H9 (cell line): ENCODE measurements around the gene COX7A2L. TPM values are rescaled to one million over a fixed set of nuclear protein-coding genes. Genes with fewer than 3 reads are reported as not detected.

Experiments used
- DNase-seq: peaks from one replicate; pipeline ENCODE4 v3.0.0-alpha.2; 2017
- H2AFZ ChIP-seq: one replicate; pipeline ENCODE4 v1.6.1; 2013; ENCODE audit warnings: mild to moderate bottlenecking, low read length, control low read depth, moderate library complexity
- H2AK5ac ChIP-seq: 2 replicates; pipeline ENCODE4 v1.6.1; 2013; ENCODE audit warnings: low read length, control low read depth, mixed read lengths; ENCODE audit not compliant: insufficient read length
- H2BK120ac ChIP-seq: one replicate; pipeline ENCODE4 v1.6.1; 2013; ENCODE audit warnings: low read depth, mild to moderate bottlenecking, low read length, control low read depth, inconsistent platforms; ENCODE audit not compliant: poor library complexity, severe bottlenecking
- H2BK12ac ChIP-seq: 2 replicates; pipeline ENCODE4 v1.6.1; 2013; ENCODE audit warnings: low read length, control low read depth, mixed read lengths, low read depth; ENCODE audit not compliant: insufficient read length
- H2BK15ac ChIP-seq: 2 replicates; pipeline ENCODE4 v1.6.1; 2013; ENCODE audit warnings: low read depth, low read length, control low read depth
- H2BK20ac ChIP-seq: one replicate; pipeline ENCODE4 v1.6.1; 2013; ENCODE audit warnings: low read depth, mild to moderate bottlenecking, low read length, control low read depth, inconsistent platforms; ENCODE audit not compliant: poor library complexity, severe bottlenecking
- H2BK5ac ChIP-seq: 2 replicates; pipeline ENCODE4 v1.6.1; 2013; ENCODE audit warnings: low read length, control low read depth, mixed read lengths; ENCODE audit not compliant: insufficient read length
- H3K14ac ChIP-seq: 2 replicates; pipeline ENCODE4 v1.6.1; 2013; ENCODE audit warnings: low read length, control low read depth; ENCODE audit not compliant: insufficient read depth
- H3K18ac ChIP-seq: 2 replicates; pipeline ENCODE4 v1.6.1; 2013; ENCODE audit warnings: low read depth, mild to moderate bottlenecking, mixed read lengths, low read length, control low read depth; ENCODE audit not compliant: insufficient read length
- H3K23ac ChIP-seq: 2 replicates; pipeline ENCODE4 v1.6.1; 2013; ENCODE audit warnings: low read length, control low read depth, mixed read lengths, low read depth; ENCODE audit not compliant: insufficient read length
- H3K23me2 ChIP-seq: 2 replicates; pipeline ENCODE4 v1.6.1; 2013; ENCODE audit warnings: low read depth, mild to moderate bottlenecking, mixed read lengths, low read length, control low read depth; ENCODE audit not compliant: insufficient read length, poor library complexity, severe bottlenecking
- H3K27ac ChIP-seq: 2 replicates; pipeline ENCODE4 v1.5.1; 2013; ENCODE audit warnings: low read length, control low read depth, mixed read lengths, low read depth; ENCODE audit not compliant: insufficient read length
- H3K27me3 ChIP-seq: 2 replicates; pipeline ENCODE4 v1.6.1; 2013; ENCODE audit warnings: low read length, control low read depth, inconsistent platforms; ENCODE audit not compliant: insufficient read depth
- H3K4ac ChIP-seq: 2 replicates; pipeline ENCODE4 v1.6.1; 2013; ENCODE audit warnings: low read depth, mild to moderate bottlenecking, control low read depth, inconsistent platforms, low read length, moderate library complexity
- H3K4me1 ChIP-seq: 2 replicates; pipeline ENCODE4 v1.6.1; 2013; ENCODE audit warnings: low read length, control low read depth, inconsistent platforms; ENCODE audit not compliant: insufficient read depth
- H3K4me2 ChIP-seq: 2 replicates; pipeline ENCODE4 v1.6.1; 2013; ENCODE audit warnings: low read length, control low read depth, mixed read lengths; ENCODE audit not compliant: insufficient read length, insufficient read depth
- H3K56ac ChIP-seq: 2 replicates; pipeline ENCODE4 v1.6.1; 2013; ENCODE audit warnings: low read depth, mild to moderate bottlenecking, mixed read lengths, low read length, control low read depth; ENCODE audit not compliant: insufficient read length
- H3K79me1 ChIP-seq: 2 replicates; pipeline ENCODE4 v1.6.1; 2013; ENCODE audit warnings: low read depth, mild to moderate bottlenecking, moderate library complexity, low read length, control low read depth, inconsistent platforms; ENCODE audit not compliant: insufficient read depth, poor library complexity, severe bottlenecking
- H3K79me2 ChIP-seq: 2 replicates; pipeline ENCODE4 v1.6.1; 2013; ENCODE audit warnings: low read length, control low read depth, inconsistent platforms; ENCODE audit not compliant: insufficient read depth
- H3K9ac ChIP-seq: 2 replicates; pipeline ENCODE4 v1.6.1; 2013; ENCODE audit warnings: low read length, control low read depth, mixed read lengths; ENCODE audit not compliant: insufficient read length; ENCODE audit errors: extremely low read depth
- H3K9me3 ChIP-seq: one replicate; pipeline ENCODE4 v1.6.1; 2013; ENCODE audit warnings: low read depth, low read length, inconsistent platforms; ENCODE audit not compliant: control insufficient read depth
- H3T11ph ChIP-seq: one replicate; pipeline ENCODE4 v1.6.1; 2013; ENCODE audit warnings: mild to moderate bottlenecking, low read length, control low read depth, inconsistent platforms
- H4K20me1 ChIP-seq: one replicate; pipeline ENCODE4 v1.6.1; 2013; ENCODE audit not compliant: control insufficient read depth, insufficient read length, insufficient read depth
- H4K5ac ChIP-seq: 2 replicates; pipeline ENCODE4 v1.6.1; 2013; ENCODE audit warnings: low read depth, mild to moderate bottlenecking, mixed read lengths, low read length, control low read depth; ENCODE audit not compliant: insufficient read length
- H4K8ac ChIP-seq: replicated peaks from 2 replicates; pipeline ENCODE4 v1.6.1; 2013; ENCODE audit warnings: low read length, control low read depth, mixed read lengths, low read depth; ENCODE audit not compliant: insufficient read length
- H4K91ac ChIP-seq: 2 replicates; pipeline ENCODE4 v1.6.1; 2013; ENCODE audit warnings: low read depth, mild to moderate bottlenecking, moderate library complexity, mixed read lengths, low read length, control low read depth; ENCODE audit not compliant: insufficient read length
- H3K27ac Mint-ChIP-seq, 3 experiments: 2 replicates in 2 of 3; 3 replicates in 1 of 3; pipeline ENCODE4 v1.8.0; 2020 to 2021; ENCODE audit warnings: mixed read lengths in 3 of 3, mild to moderate bottlenecking in 1 of 3, moderate library complexity in 1 of 3
- H3K27me3 Mint-ChIP-seq: 2 replicates; pipeline ENCODE4 v1.8.0; 2021; ENCODE audit warnings: low read depth, mild to moderate bottlenecking, moderate library complexity, mixed read lengths
- H3K36me3 Mint-ChIP-seq, 3 experiments: 2 replicates in 2 of 3; 3 replicates in 1 of 3; pipeline ENCODE4 v1.8.0; 2020 to 2021; ENCODE audit warnings: low read depth in 3 of 3, mixed read lengths in 3 of 3; ENCODE audit not compliant: insufficient read depth in 1 of 3
- H3K4me1 Mint-ChIP-seq, 2 experiments: 2 replicates each; pipeline ENCODE4 v1.8.0; 2020; ENCODE audit warnings: mixed read lengths in 2 of 2
- H3K4me3 Mint-ChIP-seq, 2 experiments: 2 replicates in 1 of 2; 3 replicates in 1 of 2; pipeline ENCODE4 v1.8.0; 2020 to 2021; ENCODE audit warnings: mild to moderate bottlenecking in 2 of 2, mixed read lengths in 2 of 2, moderate library complexity in 1 of 2
- H3K9me3 Mint-ChIP-seq, 2 experiments: 2 replicates in 1 of 2; 3 replicates in 1 of 2; pipeline ENCODE4 v1.8.0; 2020; ENCODE audit warnings: mild to moderate bottlenecking in 2 of 2, mixed read lengths in 2 of 2, moderate library complexity in 1 of 2
- WGBS: extraction: QIAGEN DNeasy Blood & Tissue Kit; methylation state at CpG from one replicate; pipeline ENCODE4 v1.1.7; 2013; ENCODE audit warnings: missing lambda C conversion rate, low lambda C conversion rate, mixed read lengths; ENCODE audit not compliant: insufficient read length; ENCODE audit errors: extremely low coverage; 5-methylcytosine and 5-hydroxymethylcytosine counted together
- total RNA-seq: library from RNA; stranded (reverse); gene quantifications from 2 replicates; pipeline ENCODE4 v1.2.1, GENCODE V29; 2021
- TF ChIP-seq, protein P1 (sequence below): fragments of 200-600 bp; sonication (generic); conservative IDR thresholded peaks from 3 replicates; pipeline ENCODE4 v1.8.0; 2021; ENCODE audit warnings: antibody characterized with exemption, mild to moderate bottlenecking

COX7A2L gene
- total RNA-seq, 1 experiment from 2014 or later: 102 TPM

DNA sequence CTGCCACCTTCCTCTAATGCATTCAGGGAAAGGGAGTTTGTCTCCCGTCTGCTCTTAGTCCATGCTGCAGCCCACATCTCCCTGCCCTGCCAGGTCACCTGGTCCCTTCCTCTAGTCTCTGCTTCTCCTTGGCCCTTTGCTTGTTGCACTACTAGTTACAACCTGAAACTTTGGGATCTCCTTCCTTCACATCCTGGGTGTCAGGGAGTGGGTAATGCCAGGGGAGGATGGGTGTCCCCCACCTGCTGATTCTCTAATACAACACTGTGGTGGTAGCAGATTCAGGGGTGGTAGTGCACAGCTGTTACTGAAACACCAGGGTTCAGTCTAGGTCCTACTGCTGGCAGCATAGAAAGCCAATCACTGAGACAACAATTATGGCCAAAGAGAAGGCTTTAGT is 31.2 kb upstream of the COX7A2L start:
- H3K14ac ChIP-seq: no peak overlapping the region
- no peak overlapping the region for H3K4me2 ChIP-seq
- no peak overlapping the region for H4K91ac ChIP-seq
- peaks cover 0 to 9% (median 8%) of the 10 kb centered on the region in 3 experiments; a peak in 4 of 7 replicates for H3K36me3 Mint-ChIP-seq
- peaks cover 0 to 4% of the 10 kb centered on the region in 2 experiments; a peak in 1 of 5 replicates for H3K9me3 Mint-ChIP-seq
- no peaks in the 10 kb centered on the region; the same call in 1 of the 2 replicates for H3K79me2 ChIP-seq
- H3K27me3 ChIP-seq: no peaks in the 10 kb centered on the region
- no peak overlapping the region for H3K4ac ChIP-seq
- H2AK5ac ChIP-seq: no peak overlapping the region
- H3K9me3 ChIP-seq: no peaks in the 10 kb centered on the region
- H4K8ac ChIP-seq: no peak overlapping the region
- WGBS: no CpG with 5 or more reads among the region's 1 CpG
- TF ChIP-seq, protein P1, sequence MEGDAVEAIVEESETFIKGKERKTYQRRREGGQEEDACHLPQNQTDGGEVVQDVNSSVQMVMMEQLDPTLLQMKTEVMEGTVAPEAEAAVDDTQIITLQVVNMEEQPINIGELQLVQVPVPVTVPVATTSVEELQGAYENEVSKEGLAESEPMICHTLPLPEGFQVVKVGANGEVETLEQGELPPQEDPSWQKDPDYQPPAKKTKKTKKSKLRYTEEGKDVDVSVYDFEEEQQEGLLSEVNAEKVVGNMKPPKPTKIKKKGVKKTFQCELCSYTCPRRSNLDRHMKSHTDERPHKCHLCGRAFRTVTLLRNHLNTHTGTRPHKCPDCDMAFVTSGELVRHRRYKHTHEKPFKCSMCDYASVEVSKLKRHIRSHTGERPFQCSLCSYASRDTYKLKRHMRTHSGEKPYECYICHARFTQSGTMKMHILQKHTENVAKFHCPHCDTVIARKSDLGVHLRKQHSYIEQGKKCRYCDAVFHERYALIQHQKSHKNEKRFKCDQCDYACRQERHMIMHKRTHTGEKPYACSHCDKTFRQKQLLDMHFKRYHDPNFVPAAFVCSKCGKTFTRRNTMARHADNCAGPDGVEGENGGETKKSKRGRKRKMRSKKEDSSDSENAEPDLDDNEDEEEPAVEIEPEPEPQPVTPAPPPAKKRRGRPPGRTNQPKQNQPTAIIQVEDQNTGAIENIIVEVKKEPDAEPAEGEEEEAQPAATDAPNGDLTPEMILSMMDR: no peak
- peaks cover 7 to 8% of the 10 kb centered on the region in 2 experiments for H3K4me1 Mint-ChIP-seq
- DNase-seq: no peak
- H4K20me1 ChIP-seq: no peaks in the 10 kb centered on the region
- H3K27ac ChIP-seq: no peak overlapping the region
- no peak overlapping the region for H2AFZ ChIP-seq
- H3K79me1 ChIP-seq: no peaks in the 10 kb centered on the region
- no peak overlapping the region for H2BK20ac ChIP-seq
- no peak overlapping the region for H2BK120ac ChIP-seq
- no peak overlapping the region for H3K56ac ChIP-seq
- peaks cover 3% of the 10 kb centered on the region; the same call in 1 of the 2 replicates for H3K27me3 Mint-ChIP-seq
- no peak overlapping the region for H3K9ac ChIP-seq
- no peaks in the 10 kb centered on the region for H3K23me2 ChIP-seq
- no peak overlapping the region for H3K23ac ChIP-seq
- H3K4me3 Mint-ChIP-seq: no peak overlapping the region
- H4K5ac ChIP-seq: no peak overlapping the region
- no peak overlapping the region for H2BK5ac ChIP-seq
- no peak overlapping the region for H2BK12ac ChIP-seq
- no peak overlapping the region for H3T11ph ChIP-seq
- no peak overlapping the region for H2BK15ac ChIP-seq
- H3K27ac Mint-ChIP-seq: peak overlapping the region in 1 of 3 experiments; percentile 3; a peak in 2 of 7 replicates
- peaks cover 3% of the 10 kb centered on the region; the same call in 1 of the 2 replicates for H3K4me1 ChIP-seq
- no peak overlapping the region for H3K18ac ChIP-seq
